ENCODE data around the gene IFNAR2. TPM values are rescaled to one million over a fixed set of nuclear protein-coding genes. Genes with fewer than 3 reads are reported as not detected.
A peak's percentile ranks its signal among the peaks of the same experiment; 100 is the strongest.

IFNAR2 gene
- total RNA-seq, 1 donor from 2014 or later = 20.3 TPM

GRCh38 chr21:33259428-33259827 is 29.7 kb downstream of the IFNAR2 start:
- Mint-ChIP-seq H3K27ac (no peak overlapping the region), H3K36me3 (peaks cover 42% of the 10 kb centered on the region), H3K4me1 (no peaks in the 10 kb centered on the region), H3K27me3 (ENCODE audit: low read depth) (no peaks in the 10 kb centered on the region), H3K9me3 (peaks cover 8% of the 10 kb centered on the region), H3K4me3 (no peak overlapping the region)
- no peak for DNase-seq (ENCODE audit: low spot score in 2 of 2, unreplicated experiment in 2 of 2)
- no peak for TF ChIP-seq CTCF (IDR thresholded peaks at IDR 0.05; ENCODE audit: unreplicated experiment)

- H3K4me1 Mint-ChIP-seq = no peaks in the 10 kb centered on the region
- no peak overlapping the region for H3K4me3 Mint-ChIP-seq
- DNase-seq (ENCODE audit: low spot score in 2 of 2, unreplicated experiment in 2 of 2) = no peak
These were observed 30.3 kb downstream of the IFNAR2 start for GRCh38 chr21:33259995-33260394.

GRCh38 chr21:33261635-33262034 is 31.9 kb downstream of the IFNAR2 start:
- Mint-ChIP-seq H3K9me3 (peaks cover 7% of the 10 kb centered on the region), H3K27me3 (ENCODE audit: low read depth) (no peaks in the 10 kb centered on the region), H3K4me3 (no peak overlapping the region), H3K27ac (no peak overlapping the region), H3K4me1 (peaks cover 9% of the 10 kb centered on the region), H3K36me3 (peaks cover 30% of the 10 kb centered on the region)
- no peak for DNase-seq (ENCODE audit: low spot score in 2 of 2, unreplicated experiment in 2 of 2)
- no peak for TF ChIP-seq CTCF (IDR thresholded peaks at IDR 0.05; ENCODE audit: unreplicated experiment)

More at GRCh38 chr21:33259995-33260394, 30.3 kb downstream of the IFNAR2 start:
- Mint-ChIP-seq H3K27ac (no peak overlapping the region), H3K9me3 (peaks cover 8% of the 10 kb centered on the region), H3K36me3 (peaks cover 38% of the 10 kb centered on the region), H3K27me3 (ENCODE audit: low read depth) (no peaks in the 10 kb centered on the region)
- no peak for TF ChIP-seq CTCF (IDR thresholded peaks at IDR 0.05; ENCODE audit: unreplicated experiment)

GRCh38 chr21:33262921-33263320 is 33.2 kb downstream of the IFNAR2 start:
- peaks cover 19% of the 10 kb centered on the region for H3K4me1 Mint-ChIP-seq
- H3K36me3 Mint-ChIP-seq = peaks cover 17% of the 10 kb centered on the region
- no peak overlapping the region for H3K27ac Mint-ChIP-seq
- no peak for TF ChIP-seq CTCF (IDR thresholded peaks at IDR 0.05; ENCODE audit: unreplicated experiment)
- H3K9me3 Mint-ChIP-seq = no peaks in the 10 kb centered on the region
- DNase-seq (ENCODE audit: low spot score in 2 of 2, unreplicated experiment in 2 of 2) = no peak
- no peaks in the 10 kb centered on the region for H3K27me3 Mint-ChIP-seq (ENCODE audit: low read depth)
- H3K4me3 Mint-ChIP-seq = no peak overlapping the region

DNA sequence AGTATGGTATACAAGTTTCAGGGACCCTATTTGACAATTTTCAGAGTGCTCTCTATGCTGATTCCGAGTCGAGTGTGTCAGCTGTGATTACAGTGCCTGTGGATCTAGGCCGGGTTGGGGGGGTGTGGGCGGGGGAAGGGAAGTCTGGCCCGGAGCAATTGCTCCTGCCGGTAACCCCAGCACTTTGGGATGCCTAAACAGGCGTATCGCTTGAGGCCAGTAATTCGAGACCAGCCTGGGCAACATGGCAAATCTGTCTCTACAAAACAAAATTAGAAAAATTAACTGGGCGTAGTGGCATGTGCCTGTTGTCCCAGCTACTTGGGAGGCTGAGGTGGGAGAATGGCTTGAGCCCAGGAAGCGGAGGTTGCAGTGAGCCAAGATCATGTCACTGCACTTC is 34.8 kb downstream of the IFNAR2 start:
- DNase-seq (ENCODE audit: low spot score in 2 of 2, unreplicated experiment in 2 of 2) = no peak
- TF ChIP-seq CTCF (IDR thresholded peaks at IDR 0.05; ENCODE audit: unreplicated experiment) = no peak
- Mint-ChIP-seq H3K27ac (no peak overlapping the region), H3K27me3 (ENCODE audit: low read depth) (no peaks in the 10 kb centered on the region), H3K36me3 (peaks cover 12% of the 10 kb centered on the region), H3K4me1 (peaks cover 22% of the 10 kb centered on the region), H3K9me3 (no peaks in the 10 kb centered on the region), H3K4me3 (no peak overlapping the region)

GRCh38 chr21:33265664-33266049 is 35.9 kb downstream of the IFNAR2 start:
- no peaks in the 10 kb centered on the region for H3K9me3 Mint-ChIP-seq
- peaks cover 17% of the 10 kb centered on the region for H3K36me3 Mint-ChIP-seq
- peak overlapping the region; percentile 86 for H3K27ac Mint-ChIP-seq
- peaks cover 22% of the 10 kb centered on the region for H3K4me1 Mint-ChIP-seq
- DNase-seq (ENCODE audit: low spot score in 2 of 2, unreplicated experiment in 2 of 2) = no peak
- no peaks in the 10 kb centered on the region for H3K27me3 Mint-ChIP-seq (ENCODE audit: low read depth)
- no peak for TF ChIP-seq CTCF (IDR thresholded peaks at IDR 0.05; ENCODE audit: unreplicated experiment)
- peak overlapping the region; percentile 77 for H3K4me3 Mint-ChIP-seq

All from mesothelial cell of epicardium (in vitro differentiated cells).